Endothelial cell of umbilical vein (primary cell): Measurements from ENCODE around the gene SOX2. TPM values are rescaled to one million over a fixed set of nuclear protein-coding genes. Genes with fewer than 3 reads are reported as not detected.

Source experiments
- BruUV-seq: library from RNA; stranded (reverse); fragments of 400-500 nt; replicated peaks from 2 replicates; lab custom pipeline; 2021; lab: Mats Ljungman, UMichigan
- CTCF ChIA-PET: fragments of 300-600, 350-600 bp; sonication (Branson Sonifier 250); formaldehyde crosslinking; loops from one replicate; lab custom pipeline; 2021; ENCODE audit warnings: antibody characterized with exemption, inconsistent platforms; lab: Charles Lee
- POLR2A ChIA-PET: fragments of 300-600, 350-600 bp; sonication (Branson Sonifier 250); formaldehyde crosslinking; loops from one replicate; lab custom pipeline; 2021; ENCODE audit warnings: antibody characterized with exemption, inconsistent platforms; lab: Charles Lee
- DNase-seq: peaks from one replicate; pipeline ENCODE4 v3.0.0-alpha.2; 2011; ENCODE audit warnings: low read depth, low spot score
- FAIRE-seq: peaks from 2 replicates; lab custom pipeline; 2011; peaks lifted over from hg19 to GRCh38; lab: Jason Lieb, UNC
- H2AFZ ChIP-seq: 2 replicates; pipeline ENCODE4 v1.6.0; 2012; ENCODE audit warnings: low read depth, low read length, control low read depth, inconsistent platforms
- H3K27ac ChIP-seq: 2 replicates; pipeline ENCODE4 v1.5.1; 2011; ENCODE audit warnings: low read depth, mild to moderate bottlenecking, control low read depth, low read length, moderate library complexity; ENCODE audit not compliant: insufficient read depth
- H3K27me3 ChIP-seq, 2 experiments: 2 replicates each; pipeline versions ENCODE4 v1.6.0 to v1.6.1; 2011; ENCODE audit warnings: low read length in 2 of 2, mixed read lengths in 1 of 2; ENCODE audit not compliant: control insufficient read depth in 2 of 2, insufficient read depth in 2 of 2
- H3K36me3 ChIP-seq, 2 experiments: 2 replicates in 1 of 2; 3 replicates in 1 of 2; pipeline ENCODE4 v1.5.1; 2011; ENCODE audit warnings: low read length in 2 of 2, mild to moderate bottlenecking in 1 of 2, moderate library complexity in 1 of 2; ENCODE audit not compliant: control insufficient read depth in 2 of 2, insufficient read depth in 2 of 2; ENCODE audit errors: extremely low read depth in 1 of 2
- H3K4me1 ChIP-seq: 3 replicates; pipeline ENCODE4 v1.5.1; 2011; ENCODE audit warnings: mild to moderate bottlenecking, low read length; ENCODE audit not compliant: control insufficient read depth, insufficient read depth; ENCODE audit errors: extremely low read depth
- H3K4me2 ChIP-seq: 2 replicates; pipeline ENCODE4 v1.6.1; 2011; ENCODE audit warnings: low read length, control low read depth, mixed read lengths; ENCODE audit not compliant: insufficient read depth
- H3K4me3 ChIP-seq, 3 experiments: fragments of 200-600 bp in 1 of 3; sonication (generic), shearing (Covaris generic) in 1 of 3; replicated peaks in 1 of 3; 2 replicates each; pipeline ENCODE4 v1.5.1; 2011 to 2016; ENCODE audit warnings: control low read depth in 3 of 3, low read length in 3 of 3, mild to moderate bottlenecking in 2 of 3, inconsistent platforms in 1 of 3, low read depth in 1 of 3, moderate library complexity in 1 of 3; ENCODE audit not compliant: insufficient read depth in 1 of 3
- H3K79me2 ChIP-seq: 2 replicates; pipeline ENCODE4 v1.6.0; 2012; ENCODE audit warnings: low read length, inconsistent platforms; ENCODE audit not compliant: control insufficient read depth, insufficient read depth
- H3K9ac ChIP-seq: replicated peaks from 2 replicates; pipeline ENCODE3; 2011; ENCODE audit warnings: low read length, control low read depth; ENCODE audit not compliant: insufficient read depth; ENCODE audit errors: extremely low read depth
- H3K9me1 ChIP-seq: replicated peaks from 3 replicates; pipeline ENCODE4 v1.6.0; 2011; ENCODE audit warnings: mild to moderate bottlenecking, low read length; ENCODE audit not compliant: control insufficient read depth, insufficient read depth; ENCODE audit errors: extremely low read depth
- H3K9me3 ChIP-seq: replicated peaks from 2 replicates; pipeline ENCODE4 v1.5.1; 2012; ENCODE audit warnings: low read length, inconsistent platforms; ENCODE audit not compliant: control insufficient read depth, insufficient read depth
- H4K20me1 ChIP-seq: replicated peaks from 2 replicates; pipeline ENCODE3; 2011; ENCODE audit warnings: mild to moderate bottlenecking, low read length; ENCODE audit not compliant: control insufficient read depth, insufficient read depth; ENCODE audit errors: extremely low read depth
- CTCF ChIP-seq, 2 donors: IDR thresholded peaks; 1 replicate in 1 of 2; 2 replicates in 1 of 2; pipeline ENCODE4 v1.5.1; 2011; ENCODE audit warnings: low read length in 2 of 2, mild to moderate bottlenecking in 2 of 2, moderate library complexity in 2 of 2, control low read depth in 1 of 2, inconsistent platforms in 1 of 2, low read depth in 1 of 2; ENCODE audit not compliant: insufficient read depth in 1 of 2; ENCODE audit errors: extremely low read depth in 1 of 2
- EZH2 ChIP-seq: IDR thresholded peaks from 2 replicates; pipeline ENCODE4 v1.6.1; 2012; ENCODE audit warnings: borderline replicate concordance, low read depth, mild to moderate bottlenecking, moderate library complexity, low read length, inconsistent platforms; ENCODE audit not compliant: severe bottlenecking
- FOS ChIP-seq: IDR thresholded peaks from 2 replicates; pipeline ENCODE4 v1.6.1; 2011; ENCODE audit warnings: mild to moderate bottlenecking, low read length, moderate library complexity, borderline replicate concordance; ENCODE audit not compliant: insufficient read depth
- GATA2 ChIP-seq: IDR thresholded peaks from 2 replicates; pipeline ENCODE4 v1.7.0; 2011; ENCODE audit warnings: low read depth, mild to moderate bottlenecking, moderate library complexity, mixed read lengths, low read length; ENCODE audit not compliant: insufficient read length, insufficient read depth
- JUN ChIP-seq: IDR thresholded peaks from 2 replicates; pipeline ENCODE4 v1.6.1; 2011; ENCODE audit warnings: borderline replicate concordance, low read depth; ENCODE audit not compliant: insufficient read length, insufficient read depth
- MAX ChIP-seq: IDR thresholded peaks from 2 replicates; pipeline ENCODE4 v1.6.1; 2011; ENCODE audit not compliant: insufficient read depth, insufficient read length
- POLR2A ChIP-seq: IDR thresholded peaks from 2 replicates; pipeline ENCODE4 v1.6.1; 2012; ENCODE audit warnings: low read depth, mild to moderate bottlenecking, control low read depth, low read length
- POLR2AphosphoS5 ChIP-seq: IDR thresholded peaks from 2 replicates; pipeline ENCODE4 v1.6.1; 2012; ENCODE audit warnings: low read depth, mild to moderate bottlenecking, control low read depth, low read length, moderate library complexity; ENCODE audit not compliant: insufficient read depth
- dilution Hi-C: fragments of 300-500 bp; cut with MboI; formaldehyde crosslinking; loops from one replicate; pipeline ENCODE4 v1.15.0; 2019; ENCODE audit warnings: low sequenced_read_pairs; ENCODE audit not compliant: extremely low pct_ligation_motif_present
- intact Hi-C: fragments of 100-400 bp; cut with micrococcal nuclease; formaldehyde crosslinking; loops from one replicate; pipeline ENCODE4 v1.10.0; 2022
- polyA plus RNA-seq, 4 experiments: library from polyadenylated mRNA; depleted of rRNA in 3 of 4; stranded (reverse) in 3 of 4; unstranded in 1 of 4; fragments of >200 nt; gene quantifications; 2 replicates each; pipeline versions ENCODE4 v1.2.1 to v1.2.3, GENCODE V29; 2011 to 2012; ENCODE audit warnings: missing spikeins in 1 of 4
- total RNA-seq: library from RNA; stranded (reverse); gene quantifications from 2 replicates; pipeline ENCODE4 v1.2.3, GENCODE V29; 2021

The SOX2 gene
- total and polyA plus RNA-seq, 2 donors (not counting 3 experiments of a cell fraction or from before 2014, with no cell fraction given): 0.13 to 0.23 TPM

GRCh38 chr3:181683563-181683962, 28.2 kb upstream of the SOX2 start:
- Histone ChIP-seq H3K4me1 (no peaks in the 10 kb centered on the region), H4K20me1 (no peaks in the 10 kb centered on the region), H3K36me3 (no peaks in the 10 kb centered on the region), H3K9ac (no peak overlapping the region), H3K4me2 (no peak overlapping the region), H2AFZ (no peak overlapping the region), H3K4me3 (no peak overlapping the region), H3K27ac (no peak overlapping the region), H3K9me3 (no peaks in the 10 kb centered on the region), H3K27me3 (no peaks in the 10 kb centered on the region), H3K79me2 (no peaks in the 10 kb centered on the region), H3K9me1 (no peaks in the 10 kb centered on the region)
- TF ChIP-seq GATA2: no peak
- no peak for TF ChIP-seq CTCF (IDR thresholded peaks at IDR 0.05; ENCODE audit: extremely low read depth in 1 of 2, insufficient read depth in 1 of 2, low read depth in 1 of 2, low read length in 2 of 2)
- no peak for TF ChIP-seq EZH2
- no peak for TF ChIP-seq JUN
- POLR2A ChIA-PET: no interaction called here
- intact Hi-C loops (no loop called here), dilution Hi-C loops (no loop called here)
- BruUV-seq: no TSS peak
- DNase-seq (no peak), FAIRE-seq (no peak)
- CTCF ChIA-PET: no interaction called here

- Histone ChIP-seq H3K36me3 (no peaks in the 10 kb centered on the region), H2AFZ (no peak overlapping the region), H3K9ac (no peak overlapping the region), H3K79me2 (no peaks in the 10 kb centered on the region), H4K20me1 (no peaks in the 10 kb centered on the region), H3K27me3 (no peaks in the 10 kb centered on the region), H3K27ac (no peak overlapping the region), H3K4me1 (no peaks in the 10 kb centered on the region), H3K4me2 (no peak overlapping the region), H3K9me1 (no peaks in the 10 kb centered on the region), H3K4me3 (no peak overlapping the region), H3K9me3 (no peaks in the 10 kb centered on the region)
- no TSS peak for BruUV-seq
- intact Hi-C loops (no loop called here), dilution Hi-C loops (no loop called here)
- no peak for FAIRE-seq
- TF ChIP-seq POLR2A (no peak), MAX (no peak), POLR2AphosphoS5 (no peak), FOS (no peak), EZH2 (no peak), GATA2 (no peak), JUN (no peak)
- ChIA-PET POLR2A (no interaction called here), CTCF (interaction anchor here (0.9 to 2.7 kb wide), 3 partner anchors 13 to 119 kb away, joined by 3 to 11 read pairs (median 7); no protein-coding TSS in a partner anchor)
- DNase-seq: no peak
Observed at GRCh38 chr3:181687190-181687589, 24.5 kb upstream of the SOX2 start.
